Mucosa of descending colon (tissue), 3 donors: Measurements from ENCODE around the gene CHCHD4. TPM values are rescaled to one million over a fixed set of nuclear protein-coding genes. Genes with fewer than 3 reads are reported as not detected.
A peak's percentile ranks its signal among the peaks of the same experiment; 100 is the strongest.

Experiments used
- ATAC-seq: fragments of 200-7000 bp; cut with Tn5 transposase; one replicate; pipeline ENCODE4 v1.9.1; 2020; ENCODE audit warnings: mild to moderate bottlenecking, moderate library complexity
- DNase-seq, 3 donors: peaks; one replicate each; pipeline ENCODE4 v3.0.0-alpha.2; 2020
- H3K36me3 ChIP-seq: fragments of 200-600 bp; one replicate; pipeline ENCODE4 v1.8.0; 2021; ENCODE audit warnings: low read depth, mild to moderate bottlenecking
- H3K4me1 ChIP-seq: fragments of 200-600 bp; one replicate; pipeline ENCODE4 v1.8.0; 2021; ENCODE audit warnings: low read depth, mild to moderate bottlenecking
- H3K4me3 ChIP-seq: fragments of 200-600 bp; one replicate; pipeline ENCODE4 v1.8.0; 2021; ENCODE audit warnings: mild to moderate bottlenecking
- H3K9me3 ChIP-seq: fragments of 200-600 bp; one replicate; pipeline ENCODE4 v1.8.0; 2021; ENCODE audit warnings: mild to moderate bottlenecking
- intact Hi-C, 2 donors: fragments of 100-400 bp; cut with DNase I in 1 of 2; cut with micrococcal nuclease in 1 of 2; formaldehyde crosslinking; loops; one replicate each; pipeline versions ENCODE4 v1.11.0 to v1.11.1; 2022; cut with DNase I, micrococcal nuclease
- long read RNA-seq, 2 donors: library from polyadenylated mRNA; unstranded; transcript quantifications; one replicate each; pipeline ENCODE4 v2.0.0, GENCODE V29; 2019 to 2021
- total RNA-seq, 3 donors: library from RNA; stranded (reverse); fragmentation: NEBNext Ultra II Directional in 2 of 3; extraction: Animal tissue kit (Norgen Biotek cat#: 25700) in 2 of 3; gene quantifications; one replicate each; pipeline versions ENCODE4 v1.2.1 to v1.2.4, GENCODE V29; 2021 to 2023
- TF ChIP-seq, protein P1 (sequence below): fragments of 200-600 bp; IDR thresholded peaks from one replicate; pipeline ENCODE4 v1.8.0; 2022; ENCODE audit warnings: antibody characterized with exemption, mild to moderate bottlenecking
- donor health status: DM: no; HTN: no; CAD: no; lungs with moderate emphysema.
- donor health status: DM: no; HTN: no; CAD: no.
- donor health status: DM: no; HTN: yes; CAD: no.

The CHCHD4 gene
- total RNA-seq = 10 to 100 TPM; 15.1 to 32.6 (median 15.2) TPM
- long read RNA-seq, donor 1, transcript CHCHD4-201 (4 exons, 1,603 nt) = minor isoform, 15 of 63 reads
- long read RNA-seq, donor 1, transcript CHCHD4-202 (3 exons, 1,405 nt) = major isoform, 44 of 63 reads
- long read RNA-seq, donor 1, partial matches to known transcripts = 0 of 63 reads
- long read RNA-seq, donor 1, other reads (novel, unspliced or antisense) = 4 of 63 reads
- long read RNA-seq, donor 2, transcript CHCHD4-202 (3 exons, 1,405 nt) = major isoform, 9 of 9 reads
- long read RNA-seq, donor 2, partial matches to known transcripts = 0 of 9 reads
- long read RNA-seq, donor 2, other reads (novel, unspliced or antisense) = 0 of 9 reads

DNA sequence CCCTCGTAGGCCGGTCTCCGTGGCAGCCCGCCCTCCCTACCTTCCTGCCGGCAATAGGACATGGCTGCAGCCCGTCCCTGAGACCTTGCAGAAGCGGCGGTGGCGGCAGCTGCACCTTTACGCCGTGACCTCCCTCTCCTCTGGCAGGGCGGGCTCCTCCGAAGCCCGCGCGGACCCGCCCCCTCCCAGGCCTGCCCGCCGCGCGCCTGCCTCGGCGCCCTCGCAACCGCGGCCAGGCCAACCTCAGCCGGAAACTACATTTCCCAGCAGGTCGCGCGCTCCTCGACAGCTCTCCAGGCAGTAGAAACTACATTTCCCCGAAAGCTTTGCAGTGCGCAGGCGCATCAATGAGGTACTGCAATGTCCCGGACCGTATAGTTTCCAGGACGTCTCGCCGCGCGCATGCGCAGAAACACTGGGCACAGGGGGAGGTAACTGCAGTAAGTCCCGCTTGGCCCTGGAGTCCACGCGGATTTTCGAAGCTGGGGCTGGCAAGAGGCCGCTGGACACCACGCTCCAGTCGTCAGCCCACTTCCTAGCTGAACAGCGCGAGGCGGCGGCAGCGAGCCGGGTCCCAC lies at the start of gene CHCHD4, which contains the start of gene TMEM43:
Gene CHCHD4, minus strand, starts transcription at position 256 of the 578 bp plus-strand sequence. Its CDS starts 194 bp downstream, at position 62.
Gene TMEM43, plus strand, starts transcription at position 438 of the 578 bp plus-strand sequence. CDS start 142 bp downstream, outside the sequence.
- H3K4me3 ChIP-seq = peak within 1 kb of the TSS; percentile 80
- DNase-seq = peak; percentile 98 to 100 (median 99)
- TF ChIP-seq, protein P1, sequence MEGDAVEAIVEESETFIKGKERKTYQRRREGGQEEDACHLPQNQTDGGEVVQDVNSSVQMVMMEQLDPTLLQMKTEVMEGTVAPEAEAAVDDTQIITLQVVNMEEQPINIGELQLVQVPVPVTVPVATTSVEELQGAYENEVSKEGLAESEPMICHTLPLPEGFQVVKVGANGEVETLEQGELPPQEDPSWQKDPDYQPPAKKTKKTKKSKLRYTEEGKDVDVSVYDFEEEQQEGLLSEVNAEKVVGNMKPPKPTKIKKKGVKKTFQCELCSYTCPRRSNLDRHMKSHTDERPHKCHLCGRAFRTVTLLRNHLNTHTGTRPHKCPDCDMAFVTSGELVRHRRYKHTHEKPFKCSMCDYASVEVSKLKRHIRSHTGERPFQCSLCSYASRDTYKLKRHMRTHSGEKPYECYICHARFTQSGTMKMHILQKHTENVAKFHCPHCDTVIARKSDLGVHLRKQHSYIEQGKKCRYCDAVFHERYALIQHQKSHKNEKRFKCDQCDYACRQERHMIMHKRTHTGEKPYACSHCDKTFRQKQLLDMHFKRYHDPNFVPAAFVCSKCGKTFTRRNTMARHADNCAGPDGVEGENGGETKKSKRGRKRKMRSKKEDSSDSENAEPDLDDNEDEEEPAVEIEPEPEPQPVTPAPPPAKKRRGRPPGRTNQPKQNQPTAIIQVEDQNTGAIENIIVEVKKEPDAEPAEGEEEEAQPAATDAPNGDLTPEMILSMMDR = peak; percentile 18
- peaks cover 3% of the 10 kb centered on the region for H3K36me3 ChIP-seq
- peak; percentile 91 for ATAC-seq
- H3K4me1 ChIP-seq = peaks cover 20% of the 10 kb centered on the region
- H3K9me3 ChIP-seq = no peaks in the 10 kb centered on the region
- intact Hi-C loops = no loop called here

DNA sequence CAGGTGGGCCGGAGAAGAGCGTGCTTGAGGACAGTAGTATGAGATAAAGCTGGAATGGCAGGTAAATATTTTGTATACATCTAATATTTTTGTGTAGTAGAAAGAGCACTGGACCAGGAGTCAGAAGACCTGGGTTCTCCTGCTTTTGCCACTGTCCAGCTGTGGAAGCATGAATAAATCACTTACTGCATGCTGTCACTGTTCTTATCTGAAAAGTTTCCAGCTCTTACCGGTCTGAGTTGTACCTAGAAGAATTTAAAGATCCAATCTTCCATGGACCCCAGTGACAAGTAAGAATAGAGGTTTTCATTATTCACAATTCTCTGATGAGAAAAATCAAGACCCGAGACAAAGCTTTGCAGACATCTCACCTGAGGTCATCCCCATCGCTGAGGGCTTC lies 47.8 kb upstream of the CHCHD4 start:
- ATAC-seq = no peak
- Histone ChIP-seq H3K36me3 (peaks cover under 1% of the 10 kb centered on the region), H3K4me1 (peaks cover 6% of the 10 kb centered on the region), H3K4me3 (no peak overlapping the region), H3K9me3 (no peaks in the 10 kb centered on the region)
- intact Hi-C loops = no loop called here
- TF ChIP-seq, protein P1 = no peak
- DNase-seq = no peak

DNA sequence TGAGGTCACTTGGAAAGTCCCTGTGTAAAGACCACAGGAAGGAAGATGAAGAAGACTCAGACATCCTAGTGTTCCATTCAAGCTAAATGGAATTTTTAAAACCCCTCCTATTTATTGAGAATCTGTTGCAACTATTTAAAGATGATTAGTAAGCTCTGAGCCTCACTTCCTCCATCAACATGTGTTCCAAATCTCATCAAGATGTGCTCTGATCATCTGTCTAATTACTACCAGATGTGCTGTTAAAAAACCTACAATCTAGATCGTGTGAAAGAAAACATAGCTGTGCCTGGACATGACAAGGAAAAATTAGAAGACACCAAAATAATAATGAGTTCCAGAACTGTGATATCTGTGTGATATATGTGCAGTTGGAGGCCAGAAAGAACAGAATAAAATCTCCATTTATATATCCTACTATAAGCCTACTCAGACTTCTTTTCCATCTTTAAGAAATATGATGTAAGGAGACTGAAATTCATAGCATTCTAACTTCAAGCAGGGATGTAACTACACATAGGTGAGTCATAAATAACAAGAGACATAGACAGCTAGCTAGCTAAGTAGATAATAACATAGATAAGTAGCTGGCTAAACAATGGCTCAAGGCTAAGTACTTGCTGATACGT lies 46.0 kb upstream of the CHCHD4 start:
- DNase-seq = no peak
- no peaks in the 10 kb centered on the region for H3K9me3 ChIP-seq
- H3K4me1 ChIP-seq = peaks cover 2% of the 10 kb centered on the region
- peaks cover 7% of the 10 kb centered on the region for H3K36me3 ChIP-seq
- TF ChIP-seq, protein P1 = no peak
- no peak overlapping the region for H3K4me3 ChIP-seq
- no peak for ATAC-seq
- intact Hi-C loops = no loop called here

DNA sequence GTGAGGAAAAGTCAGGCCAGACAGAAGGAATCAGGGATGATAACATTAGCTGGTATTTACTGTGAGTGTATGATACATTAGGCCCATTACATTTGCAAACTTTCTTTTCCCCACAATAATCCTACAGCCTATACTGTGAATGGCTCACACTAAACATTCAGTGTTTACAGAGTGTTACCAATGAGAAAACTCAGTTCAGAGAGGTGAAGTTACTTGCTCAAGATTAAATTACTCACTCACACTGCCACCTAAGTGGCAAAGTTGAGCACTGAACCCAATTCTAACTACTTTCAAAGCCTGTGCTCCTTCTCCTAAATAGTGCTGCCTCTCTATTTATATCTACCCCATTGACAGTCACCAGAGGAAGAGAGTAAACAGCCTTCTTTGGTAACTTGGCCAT lies 45.2 kb upstream of the CHCHD4 start:
- Histone ChIP-seq H3K4me1 (no peaks in the 10 kb centered on the region), H3K36me3 (peaks cover 7% of the 10 kb centered on the region), H3K4me3 (no peak overlapping the region), H3K9me3 (no peaks in the 10 kb centered on the region)
- ATAC-seq (no peak), DNase-seq (no peak)
- TF ChIP-seq, protein P1 = no peak
- intact Hi-C loops = no loop called here

DNA sequence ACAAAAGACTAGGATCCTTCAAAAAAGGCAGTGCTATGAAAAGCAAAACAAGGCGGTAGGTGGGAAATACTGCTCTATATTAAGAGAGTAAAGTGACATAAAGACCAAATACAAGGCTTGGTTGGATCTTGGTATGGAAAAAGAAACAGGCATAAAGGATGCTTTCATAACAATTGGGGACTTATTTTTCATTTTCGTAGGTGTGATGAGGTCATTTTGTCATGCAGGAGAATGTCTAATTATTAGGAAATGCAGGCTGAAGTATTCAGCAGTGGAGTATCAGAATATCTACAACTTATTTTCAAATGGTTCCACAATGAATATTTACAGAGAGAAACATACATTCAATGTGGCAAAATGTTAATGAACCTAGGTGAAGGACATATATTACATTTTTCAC lies 44.8 kb upstream of the CHCHD4 start:
- DNase-seq (no peak), ATAC-seq (no peak)
- intact Hi-C loops = no loop called here
- Histone ChIP-seq H3K9me3 (no peaks in the 10 kb centered on the region), H3K4me3 (no peak overlapping the region), H3K36me3 (peaks cover 7% of the 10 kb centered on the region), H3K4me1 (no peaks in the 10 kb centered on the region)
- TF ChIP-seq, protein P1 = no peak
